Thyroid gland (tissue), 4 donors: Measurements from ENCODE around the gene GLOD4.

Source experiments
- CTCF ChIP-seq, 6 experiments: fragments of 200-600 bp in 3 of 6; fragments of 450-650 bp in 3 of 6; sonication (generic) in 3 of 6; IDR thresholded peaks; one replicate each; pipeline ENCODE4 v1.5.1; 2016 to 2019; ENCODE audit warnings: antibody characterized with exemption in 6 of 6, mild to moderate bottlenecking in 2 of 6, inconsistent platforms in 1 of 6, moderate library complexity in 1 of 6
- POLR2A ChIP-seq, 2 donors: fragments of 450-650 bp; IDR thresholded peaks; one replicate each; pipeline ENCODE4 v1.6.1; 2017; ENCODE audit warnings: antibody characterized with exemption in 2 of 2, mild to moderate bottlenecking in 2 of 2, moderate library complexity in 1 of 2

- TF ChIP-seq CTCF (IDR thresholded peaks at IDR 0.05) (no peak), POLR2A (IDR thresholded peaks at IDR 0.05) (no peak)
Measured at GRCh38 chr17:743139-743538, 38.9 kb downstream of the GLOD4 start.
